Cardiac septum (tissue), 1 donor: Measurements from ENCODE around the gene BPI. TPM values are rescaled to one million over a fixed set of nuclear protein-coding genes. Genes with fewer than 3 reads are reported as not detected.
"Not testable (repeated sequence)": the region's sequence is repeated elsewhere in the genome, so short reads cannot be mapped to it uniquely, and the experiment has no call there.

ENCODE experiments used
- DNase-seq: peaks from one replicate; pipeline ENCODE4 v3.0.0-alpha.2; 2020; ENCODE audit warnings: low spot score
- intact Hi-C: fragments of 100-400 bp; cut with DNase I; formaldehyde crosslinking; loops from one replicate; pipeline ENCODE4 v1.14.0; 2022
- total RNA-seq: library from RNA; stranded (reverse); fragmentation: NEBNext Ultra II Directional; extraction: Animal tissue kit (Norgen Biotek cat#: 25700); gene quantifications from one replicate; pipeline ENCODE4 v1.2.1, GENCODE V29; 2021
- donor health status: DM: no; HTN: no; CAD: no.

The BPI gene
- total RNA-seq, 1 donor from 2014 or later: 0.40 TPM

DNA sequence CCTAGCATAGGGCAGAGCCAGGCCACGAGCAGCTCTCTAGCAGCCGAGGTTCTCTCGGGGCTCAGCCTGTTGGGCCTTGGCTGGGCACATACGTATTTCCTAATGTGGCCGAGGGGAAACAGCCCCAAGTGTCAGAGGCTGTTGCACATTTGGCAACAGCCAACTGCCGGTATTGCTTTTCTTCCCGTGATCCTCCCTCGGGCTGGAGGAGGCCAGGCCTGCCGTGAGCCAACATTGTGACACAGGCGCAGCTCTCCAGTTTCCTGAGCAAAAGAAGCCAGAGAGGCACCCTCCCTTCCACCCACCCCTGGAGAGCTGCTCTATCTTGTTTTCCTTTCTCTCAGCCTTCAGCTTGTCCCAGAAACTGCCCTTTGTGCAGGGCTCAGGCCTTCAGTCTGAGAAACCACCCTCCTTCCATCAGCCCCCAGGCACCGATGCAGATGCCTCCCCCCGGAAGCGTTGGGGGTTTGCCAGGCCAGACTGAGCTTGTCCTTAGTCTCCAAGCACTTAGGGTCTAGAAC lies 5.1 kb upstream of the BPI start:
- intact Hi-C loops: no loop called here

DNA sequence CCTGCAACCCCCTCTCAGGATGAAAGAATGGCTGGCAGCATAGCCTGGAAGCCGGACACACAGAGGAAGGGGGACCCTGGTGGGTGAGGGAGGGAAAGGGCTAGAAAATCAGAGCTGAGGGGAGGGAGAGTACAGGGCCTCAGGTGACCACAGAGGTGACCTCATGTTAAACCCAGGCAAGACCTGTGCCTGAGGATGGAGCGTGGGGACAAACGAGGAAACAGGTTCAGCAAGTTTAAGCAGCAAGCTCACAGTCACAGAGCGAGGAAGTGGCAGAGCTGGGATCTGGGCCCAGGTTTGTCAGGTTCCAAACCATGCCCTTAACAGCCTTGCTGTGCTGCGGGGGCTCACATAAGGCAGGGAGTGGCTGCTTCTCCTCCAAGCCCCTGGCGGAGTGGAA lies 4.0 kb upstream of the BPI start:
- DNase-seq: no peak
- intact Hi-C loops: no loop called here

More for the DNA sequence above, 5.1 kb upstream of the BPI start:
- DNase-seq: peak; percentile 87

DNA sequence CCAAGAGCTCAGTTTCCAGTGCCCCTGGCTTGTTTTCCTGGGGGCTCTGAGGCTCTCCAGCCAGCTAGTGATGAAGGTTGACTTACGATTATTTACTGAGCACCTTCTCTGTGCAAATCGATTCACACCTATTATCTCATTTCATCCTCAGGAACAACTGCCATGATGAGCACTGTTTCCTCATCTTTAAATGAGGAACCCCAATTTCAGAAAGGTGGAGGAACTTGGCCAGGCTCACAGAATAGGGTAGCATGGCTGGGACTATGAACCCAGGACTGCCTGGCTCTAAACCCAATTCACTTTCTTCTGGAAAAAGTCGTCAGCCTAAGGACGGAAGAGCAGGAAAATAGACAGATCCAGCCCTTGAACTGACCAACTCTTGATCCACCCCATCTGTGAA lies 3.5 kb upstream of the BPI start:
- DNase-seq: no peak
- intact Hi-C loops: no loop called here

DNA sequence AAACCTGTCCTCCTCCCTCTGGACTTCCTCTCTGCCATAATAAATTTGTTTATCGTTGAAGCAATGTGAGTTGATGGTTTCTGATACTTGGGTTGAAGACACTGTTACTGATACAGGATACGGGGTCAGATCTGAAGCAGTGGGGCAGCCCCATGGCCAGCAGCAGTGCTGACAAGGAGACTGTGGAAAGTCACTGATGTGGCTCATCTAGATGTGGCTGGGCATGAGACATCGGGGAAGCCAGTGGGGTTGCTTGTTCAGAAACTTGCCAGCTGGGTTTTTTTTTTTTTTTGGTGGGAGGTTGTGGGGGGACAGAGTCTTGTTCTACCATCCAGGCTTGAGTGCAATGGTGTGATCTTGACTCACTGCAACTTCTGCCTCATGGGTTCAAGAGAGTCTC lies 2.6 kb upstream of the BPI start:
- DNase-seq: no peak
- intact Hi-C loops: no loop called here

DNA sequence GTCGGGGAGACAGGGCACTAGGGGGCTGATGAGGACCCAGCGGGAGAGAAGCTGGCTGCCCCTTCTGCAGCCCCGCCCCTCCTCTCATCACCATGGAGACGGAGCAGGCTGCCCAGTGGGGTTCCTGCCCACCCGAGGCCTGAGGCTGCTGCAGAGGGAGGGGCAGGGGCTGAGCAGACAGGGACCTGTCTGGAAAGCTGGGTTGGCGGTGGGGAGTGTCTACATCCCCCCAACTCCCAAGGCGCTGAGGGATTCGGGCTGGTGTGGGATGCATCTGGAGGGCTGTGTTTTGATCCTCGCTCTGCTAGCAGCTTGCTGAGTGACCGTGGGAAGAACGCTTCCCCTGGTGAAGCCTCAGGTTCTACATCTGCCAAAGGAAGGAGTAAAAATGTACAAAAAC lies 1.2 kb upstream of the BPI start:
- no peak for DNase-seq
- intact Hi-C loops: no loop called here

DNA sequence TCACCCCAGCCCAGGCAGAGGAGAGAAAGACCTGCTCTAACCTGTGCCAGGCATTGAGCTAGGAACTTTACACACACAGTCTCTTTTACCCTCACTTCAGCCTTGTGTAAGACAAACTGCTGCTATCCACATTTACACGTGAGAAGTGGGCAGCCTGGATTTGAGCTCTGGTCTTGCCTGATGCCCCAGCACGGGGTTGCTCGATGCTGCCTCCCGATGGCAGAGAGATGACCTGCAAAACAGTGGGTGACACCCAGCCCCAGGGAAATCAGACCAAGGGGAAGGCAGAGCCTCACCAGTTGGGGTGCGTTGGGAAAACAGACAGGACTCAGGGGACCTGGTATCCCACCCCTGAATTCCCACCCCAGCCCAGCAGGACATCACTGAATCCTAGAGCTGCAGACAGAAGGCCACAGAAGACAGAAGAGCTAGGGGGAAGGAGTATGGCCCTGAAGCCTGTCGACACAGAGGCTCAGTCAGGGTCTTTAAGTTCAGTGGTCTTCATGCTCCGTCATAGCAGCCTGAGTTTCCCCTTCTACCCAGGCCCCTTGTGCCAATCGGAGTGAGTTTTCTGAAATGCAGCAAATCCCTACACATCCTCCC lies 990 bp downstream of the BPI start:
- intact Hi-C loops: no loop called here
- DNase-seq: peak; percentile 90

DNA sequence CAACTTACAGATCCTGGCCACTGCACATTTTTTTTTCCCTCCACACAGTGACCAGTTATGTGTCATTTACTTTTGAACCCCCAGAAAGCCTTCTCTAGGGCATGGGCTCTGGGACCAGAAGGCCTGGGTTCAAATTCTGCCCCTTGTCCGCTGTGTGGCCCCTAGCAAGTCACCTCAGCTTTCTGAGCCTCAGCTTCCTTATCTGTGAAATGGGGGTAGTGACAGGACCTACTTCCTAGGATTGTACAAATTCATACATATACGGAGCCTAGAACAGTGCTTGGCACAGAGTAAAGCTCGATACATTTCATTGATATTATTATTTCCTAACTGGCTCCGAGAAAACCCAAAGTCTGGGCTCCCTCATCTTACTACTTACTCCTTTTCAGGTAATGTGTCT lies 1.6 kb downstream of the BPI start:
- intact Hi-C loops: no loop called here
- DNase-seq: no peak

DNA sequence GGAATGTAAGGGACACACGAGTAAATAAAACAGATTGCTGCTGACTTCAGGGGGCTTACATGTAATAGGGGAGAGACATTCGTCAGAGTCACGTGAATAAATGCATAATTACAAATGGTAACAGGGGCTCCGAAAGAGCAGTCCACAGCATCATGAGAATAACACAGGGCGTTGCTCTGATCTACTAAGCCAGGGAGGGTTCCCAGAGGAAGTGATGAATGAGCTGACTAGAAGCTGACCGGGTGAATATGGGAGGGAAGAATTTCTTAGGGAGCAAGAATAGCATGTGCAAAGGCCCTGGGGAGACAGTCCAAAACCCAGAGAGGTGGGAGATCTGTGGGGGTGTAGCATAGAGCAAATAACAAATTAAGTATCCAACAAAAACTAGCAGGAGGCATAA lies 2.4 kb downstream of the BPI start:
- intact Hi-C loops: no loop called here
- no peak for DNase-seq

DNA sequence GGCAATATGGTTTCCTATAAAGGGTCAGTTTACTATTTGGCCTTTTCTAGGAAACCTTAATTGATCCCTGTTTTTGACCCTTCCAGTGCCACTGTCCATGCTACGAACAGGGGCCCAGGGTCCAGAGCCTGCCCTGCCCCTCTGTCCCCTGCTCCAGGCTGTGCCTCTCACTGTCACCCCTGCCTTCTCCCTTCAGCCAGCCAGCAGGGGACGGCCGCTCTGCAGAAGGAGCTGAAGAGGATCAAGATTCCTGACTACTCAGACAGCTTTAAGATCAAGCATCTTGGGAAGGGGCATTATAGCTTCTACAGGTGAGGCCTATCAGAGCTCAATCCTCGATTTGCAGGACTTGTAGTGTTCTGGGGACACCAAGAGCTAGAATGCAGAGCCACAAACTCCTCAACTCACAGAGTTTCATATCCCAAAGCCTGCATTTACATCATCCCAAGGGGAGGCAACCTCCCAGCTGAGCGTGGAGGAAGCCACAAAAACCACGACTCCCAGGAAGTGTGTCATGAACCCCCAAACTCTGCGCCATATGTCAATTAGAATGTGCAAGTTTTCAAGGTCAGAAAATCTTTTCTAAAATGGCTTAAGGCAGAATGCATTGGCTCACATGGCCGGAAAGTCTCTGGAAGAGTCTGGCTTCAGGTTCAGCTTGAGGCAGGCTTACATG lies 3.6 kb downstream of the BPI start:
- intact Hi-C loops: no loop called here
- DNase-seq: no peak

DNA sequence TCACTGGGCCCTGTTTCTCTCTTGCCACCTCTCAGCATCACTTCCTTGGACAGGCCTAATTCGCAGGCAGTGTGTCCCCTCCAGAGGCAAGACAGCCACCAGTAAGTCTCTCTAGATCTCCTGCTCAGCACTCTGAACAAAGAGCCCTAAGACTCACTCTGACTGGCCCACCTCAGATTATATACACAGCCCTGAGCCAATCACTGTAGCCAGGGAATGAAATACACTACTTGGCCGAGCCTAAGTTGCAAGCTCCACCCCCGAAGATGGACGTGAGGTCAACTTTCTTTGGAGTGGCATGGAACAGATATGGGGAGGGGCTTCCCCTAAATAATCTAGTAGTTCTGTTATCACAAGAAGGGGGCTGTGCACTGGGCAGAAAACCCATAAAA lies 4.1 kb downstream of the BPI start:
- no peak for DNase-seq
- intact Hi-C loops: no loop called here

DNA sequence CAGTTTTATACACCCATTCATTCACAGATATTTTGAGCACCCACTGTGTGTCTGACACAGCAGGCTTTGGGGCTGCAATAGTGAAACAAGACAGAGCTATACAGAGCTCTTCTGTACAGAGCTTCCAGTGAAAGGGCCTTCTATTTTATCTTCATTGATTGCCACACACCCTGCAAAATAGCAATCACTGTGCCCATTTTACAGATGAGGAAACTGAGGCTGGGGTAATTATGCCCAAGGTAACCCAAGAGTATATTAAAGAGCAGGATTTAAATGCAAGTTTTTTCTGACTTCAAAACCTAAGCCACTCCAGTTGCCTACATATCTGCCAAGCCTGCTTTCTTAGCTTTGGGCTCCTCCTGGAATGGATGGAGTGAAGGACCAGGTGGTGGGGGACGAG lies 4.5 kb downstream of the BPI start:
- intact Hi-C loops: no loop called here
- no peak for DNase-seq

DNA sequence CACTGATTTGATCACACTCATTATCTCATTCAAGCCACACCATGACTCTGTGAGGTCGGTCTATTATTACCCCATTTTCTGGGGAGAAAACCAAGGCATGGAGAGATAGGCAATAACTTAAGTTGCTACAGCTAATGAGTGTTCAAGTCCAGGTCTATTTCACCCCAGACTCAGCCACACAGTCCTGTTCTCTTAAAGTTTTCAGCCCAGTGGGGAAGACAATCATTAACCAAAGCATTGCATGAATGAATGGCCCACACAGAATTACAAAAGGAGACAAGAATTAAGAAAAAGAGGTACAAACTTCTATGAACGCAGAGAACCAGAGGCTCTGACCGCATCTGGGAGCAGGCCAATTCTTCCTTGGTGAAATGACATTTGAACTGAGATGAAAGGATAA lies 7.1 kb downstream of the BPI start:
- DNase-seq: no peak
- intact Hi-C loops: no loop called here

DNA sequence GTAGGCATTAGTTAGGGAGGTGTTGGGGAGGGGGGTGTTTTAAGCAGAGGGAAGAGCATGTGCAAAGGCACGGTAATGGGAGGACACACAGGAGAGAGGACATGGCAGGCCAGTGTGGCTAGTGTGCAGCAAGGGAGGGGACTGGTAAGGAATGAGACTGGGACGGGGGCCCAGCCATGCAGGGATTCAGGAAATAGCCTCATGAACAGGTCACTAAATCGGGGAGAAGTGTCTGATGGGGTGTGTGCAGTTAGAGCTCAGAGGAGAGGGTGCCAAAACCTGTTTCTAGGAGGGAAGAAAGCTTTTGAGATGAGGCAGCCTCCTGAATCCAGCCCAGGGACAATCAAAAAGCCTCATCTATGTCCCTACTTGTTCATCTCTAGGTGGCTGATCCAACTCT lies 7.5 kb downstream of the BPI start:
- intact Hi-C loops: no loop called here
- DNase-seq: no peak

DNA sequence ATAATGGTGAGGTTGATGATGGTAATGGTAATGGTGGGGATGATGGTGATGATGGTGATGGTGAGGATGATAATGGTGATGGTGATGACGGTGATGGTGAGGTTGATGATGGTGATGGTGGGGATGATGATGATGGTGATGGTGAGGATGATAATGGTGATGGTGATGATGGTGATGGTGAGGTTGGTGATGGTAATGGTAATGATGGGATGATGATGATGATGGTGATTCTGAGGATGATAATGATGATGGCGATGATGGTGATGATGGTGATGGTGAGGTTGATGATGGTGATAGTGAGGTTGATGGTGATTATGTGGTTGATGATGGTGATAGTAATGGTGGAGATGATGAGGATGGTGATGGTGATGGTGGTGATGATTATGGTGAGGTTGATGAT lies 9.7 kb downstream of the BPI start:
- intact Hi-C loops: no loop called here
- no peak for DNase-seq

DNA sequence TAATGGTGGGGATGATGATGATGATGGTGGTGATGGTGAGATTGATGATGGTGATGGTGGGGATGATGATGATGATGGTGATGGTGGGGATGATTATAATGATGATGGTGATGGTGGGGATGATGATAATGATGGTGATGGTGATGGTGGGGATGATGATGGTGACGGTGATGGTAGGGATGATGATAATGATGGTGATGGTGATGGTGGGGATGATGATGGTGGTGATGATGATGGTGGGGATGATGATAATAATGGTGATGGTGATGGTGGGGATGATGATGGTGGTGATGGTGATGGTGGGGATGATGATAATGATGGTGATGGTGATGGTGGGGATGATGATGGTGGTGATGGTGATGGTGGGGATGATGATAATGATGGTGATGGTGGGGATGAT lies 10.4 kb downstream of the BPI start:
- DNase-seq, intact Hi-C loops: not testable (repeated sequence)

DNA sequence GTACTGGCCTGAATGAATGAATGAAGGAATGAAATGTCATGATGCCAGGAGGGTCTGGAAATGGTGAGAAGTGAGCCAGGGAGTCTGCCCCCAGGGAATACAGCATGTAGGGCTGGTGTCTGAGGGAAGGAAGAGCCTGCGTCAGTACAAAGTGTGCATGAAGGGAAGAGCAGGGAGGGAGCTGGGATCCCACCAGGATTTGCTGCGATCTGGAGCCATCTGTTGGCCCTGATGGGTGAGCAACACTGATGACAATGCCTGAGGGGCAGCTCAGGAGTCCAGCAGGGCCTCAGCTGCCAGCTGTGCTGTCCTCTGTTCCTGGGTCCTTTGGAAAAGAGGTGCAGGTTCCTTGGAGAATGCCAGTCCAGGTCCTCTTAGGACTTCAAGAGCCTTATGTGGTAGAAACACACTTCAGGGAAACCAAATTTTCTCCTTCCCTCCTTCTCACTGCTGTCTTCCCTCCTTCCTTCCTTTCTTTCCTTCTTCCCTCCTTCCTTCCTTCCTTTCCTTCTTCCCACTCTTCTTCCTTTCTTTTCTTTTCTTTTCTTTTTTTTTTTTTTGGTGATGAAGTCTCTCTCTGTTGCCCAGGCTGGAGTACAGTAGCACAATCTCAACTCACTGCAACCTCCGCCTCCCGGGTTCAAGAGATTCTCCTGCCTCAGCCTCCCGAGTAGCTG lies 11.5 kb downstream of the BPI start:
- intact Hi-C loops: no loop called here
- no peak for DNase-seq

DNA sequence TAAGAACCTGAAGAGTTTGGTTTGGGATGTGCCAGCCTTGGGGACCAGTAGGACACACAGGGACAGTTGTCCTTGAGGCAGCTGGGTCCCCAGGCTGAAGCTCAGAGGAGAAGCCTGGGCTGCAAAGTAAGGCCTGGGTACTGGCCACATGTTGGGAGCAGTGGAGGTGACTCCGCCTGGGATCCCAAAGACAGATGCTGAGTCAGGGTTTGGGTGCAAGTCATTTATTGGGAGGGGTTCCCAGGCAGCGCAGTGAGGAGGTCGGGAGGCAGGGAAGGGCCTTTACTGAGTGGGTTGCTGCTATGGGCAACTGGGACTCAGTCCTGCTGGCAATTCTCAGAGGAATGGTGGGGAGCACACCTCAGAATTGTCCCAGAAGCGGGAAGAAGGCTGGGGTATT lies 12.4 kb downstream of the BPI start:
- intact Hi-C loops: no loop called here
- DNase-seq: no peak

DNA sequence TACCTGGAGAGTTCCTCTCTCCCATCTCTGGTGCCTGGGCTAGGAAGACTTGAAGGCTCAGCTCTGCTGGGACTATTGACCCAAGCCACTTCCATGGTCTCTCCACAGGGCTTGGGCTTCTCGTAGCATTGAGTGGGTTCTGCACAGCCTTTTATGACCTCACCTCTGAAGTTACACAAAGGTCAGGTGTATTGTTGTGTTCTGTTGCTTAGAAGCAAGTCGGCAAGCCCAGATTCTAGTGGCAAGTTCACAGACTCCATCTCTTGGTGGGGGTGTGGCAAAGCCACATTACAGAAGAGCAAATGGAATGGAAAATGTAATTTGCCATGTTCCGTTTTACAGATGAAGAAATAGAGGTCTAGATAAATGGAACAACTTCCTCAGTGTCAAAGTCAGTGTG lies 13.5 kb downstream of the BPI start:
- DNase-seq: no peak
- intact Hi-C loops: no loop called here

DNA sequence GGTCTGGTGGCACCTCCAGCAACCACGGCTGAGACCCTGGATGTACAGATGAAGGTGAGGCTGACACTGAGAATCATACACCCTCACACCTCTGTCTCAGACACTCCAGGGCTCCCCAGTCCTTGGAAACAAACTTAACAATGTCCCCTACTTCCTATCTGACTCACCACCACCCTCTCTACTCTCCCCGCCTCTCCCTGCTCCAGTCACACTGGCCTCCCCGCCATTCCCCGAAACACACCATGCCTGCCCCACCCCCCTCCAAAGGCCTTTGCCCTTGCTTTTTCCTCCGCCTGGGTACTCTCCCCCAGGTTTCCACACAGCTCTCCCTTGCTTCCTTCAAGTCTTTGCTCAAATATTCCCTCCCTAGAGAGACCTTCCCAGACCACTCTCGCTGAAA lies 16.3 kb downstream of the BPI start:
- intact Hi-C loops: loop anchor here (5.0 kb wide), 2 partner anchors 98 to 263 kb away; no protein-coding TSS in a partner anchor

DNA sequence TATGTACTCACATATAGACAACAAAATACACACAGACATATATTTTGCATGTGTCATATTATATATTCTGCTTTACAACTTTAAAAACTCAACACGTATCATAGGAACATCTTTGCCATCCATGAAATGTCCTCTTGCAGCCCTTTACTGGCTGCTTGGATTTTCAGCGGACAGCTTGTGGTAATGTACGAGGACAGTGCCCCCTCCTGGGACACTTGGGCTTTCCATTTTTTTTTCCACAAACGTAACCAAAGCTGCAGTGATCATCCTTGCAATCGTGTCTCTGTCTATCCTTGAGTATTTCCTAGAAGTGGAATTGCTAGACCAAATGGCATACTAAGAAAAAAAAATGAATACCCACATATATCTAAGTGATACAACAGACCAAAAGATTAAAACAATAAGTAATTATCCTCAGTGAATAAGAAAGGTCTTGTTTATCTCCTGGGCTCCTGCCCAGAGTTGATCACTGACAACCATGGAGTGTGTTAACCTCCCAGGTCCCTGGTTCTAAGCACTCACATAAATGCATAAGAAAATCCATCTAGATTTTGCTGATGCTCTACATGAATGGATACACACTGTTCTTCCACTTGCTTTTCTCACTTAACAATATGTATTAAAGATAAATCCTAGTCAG lies 18.1 kb downstream of the BPI start:
- DNase-seq: no peak
- intact Hi-C loops: loop anchor here (5.0 kb wide), 2 partner anchors 100 to 265 kb away; no protein-coding TSS in a partner anchor

More for the DNA sequence above, 16.3 kb downstream of the BPI start:
- DNase-seq: no peak
